HUES64 (cell line): ENCODE measurements around the gene SLC35F3.

ENCODE experiments used
- H3K27ac ChIP-seq: 2 replicates; pipeline ENCODE4 v1.7.0; 2013; ENCODE audit warnings: low read depth, low read length, inconsistent platforms
- H3K27me3 ChIP-seq: 2 replicates; pipeline ENCODE4 v1.6.1; 2013; ENCODE audit warnings: mild to moderate bottlenecking, low read length; ENCODE audit not compliant: insufficient read depth
- H3K36me3 ChIP-seq: 2 replicates; pipeline ENCODE4 v1.6.1; 2013; ENCODE audit warnings: mild to moderate bottlenecking, low read length; ENCODE audit not compliant: insufficient read depth
- H3K4me1 ChIP-seq: 2 replicates; pipeline ENCODE4 v1.6.1; 2013; ENCODE audit warnings: mild to moderate bottlenecking, low read length, moderate library complexity; ENCODE audit not compliant: insufficient read depth
- H3K4me3 ChIP-seq: 2 replicates; pipeline ENCODE4 v1.5.1; 2013; ENCODE audit warnings: mild to moderate bottlenecking, low read length, moderate library complexity
- H3K9ac ChIP-seq: 2 replicates; pipeline ENCODE4 v1.6.1; 2013; ENCODE audit warnings: mild to moderate bottlenecking, low read depth, low read length
- H3K9me3 ChIP-seq: 2 replicates; pipeline ENCODE4 v1.6.1; 2013; ENCODE audit warnings: low read depth, low read length; ENCODE audit not compliant: insufficient read depth
- WGBS: fragments of 150-250, 120-280 bp; methylation state at CpG from one replicate; pipeline ENCODE4 v1.1.7; 2013; ENCODE audit warnings: missing lambda C conversion rate; 5-methylcytosine and 5-hydroxymethylcytosine counted together

Gene SLC35F3

GRCh38 chr1:234125283-234125682 is 220.8 kb downstream of the SLC35F3 start:
- no peak overlapping the region for H3K4me3 ChIP-seq
- 0 out of 2 replicates have a peak, but pooled peaks cover 2% of the 10 kb centered on the region for H3K4me1 ChIP-seq
- H3K36me3 ChIP-seq, result no peaks in the 10 kb centered on the region
- H3K27me3 ChIP-seq, result 0 out of 2 replicates have a peak, but pooled peaks cover 3% of the 10 kb centered on the region
- 22% methylated on average over 11 of the region's 11 CpGs for WGBS
- H3K9ac ChIP-seq, result no peak overlapping the region
- H3K27ac ChIP-seq, result no peak overlapping the region
- no peaks in the 10 kb centered on the region for H3K9me3 ChIP-seq

GRCh38 chr1:234125714-234126113 is 221.2 kb downstream of the SLC35F3 start:
- Histone ChIP-seq H3K9ac (no peak overlapping the region), H3K36me3 (no peaks in the 10 kb centered on the region), H3K27me3 (0 out of 2 replicates have a peak, but pooled peaks cover 3% of the 10 kb centered on the region), H3K9me3 (no peaks in the 10 kb centered on the region), H3K4me1 (0 out of 2 replicates have a peak, but pooled peaks cover 2% of the 10 kb centered on the region), H3K4me3 (no peak overlapping the region), H3K27ac (no peak overlapping the region)
- WGBS, result 94% methylated on average over 13 of the region's 13 CpGs

GRCh38 chr1:234127026-234127671 is 222.7 kb downstream of the SLC35F3 start:
- Histone ChIP-seq H3K4me3 (no peak overlapping the region), H3K27me3 (0 out of 2 replicates have a peak, but pooled peaks cover 3% of the 10 kb centered on the region), H3K27ac (no peak overlapping the region), H3K9ac (no peak overlapping the region), H3K36me3 (no peaks in the 10 kb centered on the region), H3K9me3 (no peaks in the 10 kb centered on the region), H3K4me1 (0 out of 2 replicates have a peak, but pooled peaks cover 2% of the 10 kb centered on the region)
- 90% methylated on average over 4 of the region's 4 CpGs for WGBS

GRCh38 chr1:234132795-234133194 is 228.3 kb downstream of the SLC35F3 start:
- Histone ChIP-seq H3K27me3 (no peaks in the 10 kb centered on the region), H3K27ac (no peak overlapping the region), H3K36me3 (no peaks in the 10 kb centered on the region), H3K4me1 (no peaks in the 10 kb centered on the region), H3K9me3 (no peaks in the 10 kb centered on the region), H3K9ac (no peak overlapping the region), H3K4me3 (no peak overlapping the region)
- 100% methylated on average over 2 of the region's 2 CpGs for WGBS

GRCh38 chr1:234134878-234135277 is 230.4 kb downstream of the SLC35F3 start:
- Histone ChIP-seq H3K36me3 (no peaks in the 10 kb centered on the region), H3K27ac (no peak overlapping the region), H3K4me1 (no peaks in the 10 kb centered on the region), H3K9me3 (no peaks in the 10 kb centered on the region), H3K9ac (no peak overlapping the region), H3K4me3 (no peak overlapping the region), H3K27me3 (no peaks in the 10 kb centered on the region)
- 89% methylated on average over 5 of the region's 5 CpGs for WGBS

- Histone ChIP-seq H3K27ac (no peak overlapping the region), H3K4me3 (no peak overlapping the region), H3K4me1 (no peaks in the 10 kb centered on the region), H3K9me3 (no peaks in the 10 kb centered on the region), H3K27me3 (no peaks in the 10 kb centered on the region), H3K36me3 (no peaks in the 10 kb centered on the region), H3K9ac (no peak overlapping the region)
- WGBS, result 83% methylated on average over 4 of the region's 4 CpGs
Measured at GRCh38 chr1:234135501-234135900, 231.0 kb downstream of the SLC35F3 start.

- H3K27ac ChIP-seq, result no peak overlapping the region
- H3K27me3 ChIP-seq, result no peaks in the 10 kb centered on the region
- H3K9ac ChIP-seq, result no peak overlapping the region
- H3K4me1 ChIP-seq, result no peaks in the 10 kb centered on the region
- no peaks in the 10 kb centered on the region for H3K9me3 ChIP-seq
- H3K36me3 ChIP-seq, result no peaks in the 10 kb centered on the region
- no peak overlapping the region for H3K4me3 ChIP-seq
Measured at GRCh38 chr1:234136073-234136472, 231.6 kb downstream of the SLC35F3 start.

GRCh38 chr1:234139966-234140365 is 235.5 kb downstream of the SLC35F3 start:
- 97% methylated on average over 4 of the region's 6 CpGs for WGBS
- Histone ChIP-seq H3K9me3 (no peaks in the 10 kb centered on the region), H3K4me3 (no peak overlapping the region), H3K27me3 (no peaks in the 10 kb centered on the region), H3K9ac (no peak overlapping the region), H3K36me3 (no peaks in the 10 kb centered on the region), H3K27ac (no peak overlapping the region), H3K4me1 (no peaks in the 10 kb centered on the region)

- Histone ChIP-seq H3K36me3 (no peaks in the 10 kb centered on the region), H3K4me1 (no peaks in the 10 kb centered on the region), H3K27ac (no peak overlapping the region), H3K9ac (no peak overlapping the region), H3K9me3 (no peaks in the 10 kb centered on the region), H3K4me3 (no peak overlapping the region), H3K27me3 (no peaks in the 10 kb centered on the region)
- 94% methylated on average over 9 of the region's 9 CpGs for WGBS
Measured at GRCh38 chr1:234140388-234140787, 235.9 kb downstream of the SLC35F3 start.

- 88% methylated on average over 2 of the region's 2 CpGs for WGBS
- H3K4me1 ChIP-seq, result no peaks in the 10 kb centered on the region
- H3K9ac ChIP-seq, result no peak overlapping the region
- H3K9me3 ChIP-seq, result no peaks in the 10 kb centered on the region
- H3K4me3 ChIP-seq, result no peak overlapping the region
- H3K27me3 ChIP-seq, result no peaks in the 10 kb centered on the region
- no peaks in the 10 kb centered on the region for H3K36me3 ChIP-seq
- no peak overlapping the region for H3K27ac ChIP-seq
Measured at GRCh38 chr1:234141006-234141405, 236.5 kb downstream of the SLC35F3 start.

- Histone ChIP-seq H3K9me3 (peaks cover 3% of the 10 kb centered on the region; the same call in 1 of the 2 replicates), H3K9ac (no peak overlapping the region), H3K4me3 (no peak overlapping the region), H3K4me1 (no peaks in the 10 kb centered on the region), H3K27ac (no peak overlapping the region), H3K36me3 (no peaks in the 10 kb centered on the region), H3K27me3 (no peaks in the 10 kb centered on the region)
- WGBS, result 92% methylated on average over 2 of the region's 2 CpGs
Measured at GRCh38 chr1:234143681-234144080, 239.2 kb downstream of the SLC35F3 start.

- Histone ChIP-seq H3K27me3 (no peaks in the 10 kb centered on the region), H3K36me3 (no peaks in the 10 kb centered on the region), H3K9me3 (peaks cover 3% of the 10 kb centered on the region; the same call in 1 of the 2 replicates), H3K27ac (no peak overlapping the region), H3K9ac (no peak overlapping the region), H3K4me1 (no peaks in the 10 kb centered on the region), H3K4me3 (no peak overlapping the region)
- WGBS, result 79% methylated on average over 4 of the region's 4 CpGs
Measured at GRCh38 chr1:234144901-234145300, 240.4 kb downstream of the SLC35F3 start.
